GM10248 (cell line): ENCODE results near the gene UNC5B.

Experiments used
- CTCF ChIA-PET: fragments of 300-600 bp; sonication (Branson Sonifier 250); formaldehyde crosslinking; extraction: SDS; loops from one replicate; lab custom pipeline; 2021; ENCODE audit warnings: antibody characterized with exemption; lab: Yijun Ruan, JAX
- POLR2A ChIA-PET: fragments of 350-650 bp; sonication (Branson Sonifier 250); formaldehyde crosslinking; extraction: SDS; loops from one replicate; lab custom pipeline; 2020; ENCODE audit warnings: antibody characterized with exemption; lab: Yijun Ruan, JAX
- DNase-seq: peaks from one replicate; pipeline ENCODE4 v3.0.0; 2012; ENCODE audit errors: extremely low spot score
- TF ChIP-seq, protein P1 (sequence below): IDR thresholded peaks from 2 replicates; pipeline ENCODE4 v1.5.1; 2012; ENCODE audit warnings: mild to moderate bottlenecking, low read depth; ENCODE audit errors: extremely low read depth, missing control alignments, control extremely low read depth

UNC5B gene

DNA sequence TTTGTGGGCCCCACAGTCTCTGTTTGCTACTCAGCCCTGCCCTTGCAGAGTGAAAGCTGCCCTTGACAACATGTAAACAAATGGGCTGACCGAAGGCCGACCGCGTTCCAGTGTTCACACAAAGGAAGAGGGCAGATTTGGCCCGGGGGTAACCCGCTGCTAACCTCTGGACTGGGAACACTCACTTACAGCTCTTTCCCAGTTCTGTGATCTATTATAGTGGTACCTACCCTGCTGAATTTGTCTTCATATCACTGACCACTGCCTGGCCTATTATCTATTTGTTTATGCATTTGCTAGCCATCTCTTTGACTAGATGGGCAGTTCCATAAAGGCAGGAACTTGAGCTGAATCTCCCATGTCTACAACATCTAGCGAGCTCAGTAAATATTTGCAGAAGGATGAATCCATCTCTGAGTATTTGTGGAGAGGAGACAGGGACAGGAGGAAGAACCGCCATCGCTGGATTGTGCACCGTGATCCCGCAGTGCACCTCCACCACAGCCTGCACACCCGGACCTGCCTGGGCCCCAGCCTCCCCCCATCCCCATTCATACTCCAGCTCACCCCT is 121.9 kb downstream of the UNC5B start:
- POLR2A ChIA-PET: no interaction called here
- CTCF ChIA-PET: interaction anchor here (0.8 to 20.2 kb wide), 6 partner anchors 9 to 50 kb away, joined by 3 to 155 read pairs (median 5); partner anchors contain the start of gene SLC29A3
- no peak for DNase-seq
- TF ChIP-seq, protein P1, sequence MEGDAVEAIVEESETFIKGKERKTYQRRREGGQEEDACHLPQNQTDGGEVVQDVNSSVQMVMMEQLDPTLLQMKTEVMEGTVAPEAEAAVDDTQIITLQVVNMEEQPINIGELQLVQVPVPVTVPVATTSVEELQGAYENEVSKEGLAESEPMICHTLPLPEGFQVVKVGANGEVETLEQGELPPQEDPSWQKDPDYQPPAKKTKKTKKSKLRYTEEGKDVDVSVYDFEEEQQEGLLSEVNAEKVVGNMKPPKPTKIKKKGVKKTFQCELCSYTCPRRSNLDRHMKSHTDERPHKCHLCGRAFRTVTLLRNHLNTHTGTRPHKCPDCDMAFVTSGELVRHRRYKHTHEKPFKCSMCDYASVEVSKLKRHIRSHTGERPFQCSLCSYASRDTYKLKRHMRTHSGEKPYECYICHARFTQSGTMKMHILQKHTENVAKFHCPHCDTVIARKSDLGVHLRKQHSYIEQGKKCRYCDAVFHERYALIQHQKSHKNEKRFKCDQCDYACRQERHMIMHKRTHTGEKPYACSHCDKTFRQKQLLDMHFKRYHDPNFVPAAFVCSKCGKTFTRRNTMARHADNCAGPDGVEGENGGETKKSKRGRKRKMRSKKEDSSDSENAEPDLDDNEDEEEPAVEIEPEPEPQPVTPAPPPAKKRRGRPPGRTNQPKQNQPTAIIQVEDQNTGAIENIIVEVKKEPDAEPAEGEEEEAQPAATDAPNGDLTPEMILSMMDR: no peak

DNA sequence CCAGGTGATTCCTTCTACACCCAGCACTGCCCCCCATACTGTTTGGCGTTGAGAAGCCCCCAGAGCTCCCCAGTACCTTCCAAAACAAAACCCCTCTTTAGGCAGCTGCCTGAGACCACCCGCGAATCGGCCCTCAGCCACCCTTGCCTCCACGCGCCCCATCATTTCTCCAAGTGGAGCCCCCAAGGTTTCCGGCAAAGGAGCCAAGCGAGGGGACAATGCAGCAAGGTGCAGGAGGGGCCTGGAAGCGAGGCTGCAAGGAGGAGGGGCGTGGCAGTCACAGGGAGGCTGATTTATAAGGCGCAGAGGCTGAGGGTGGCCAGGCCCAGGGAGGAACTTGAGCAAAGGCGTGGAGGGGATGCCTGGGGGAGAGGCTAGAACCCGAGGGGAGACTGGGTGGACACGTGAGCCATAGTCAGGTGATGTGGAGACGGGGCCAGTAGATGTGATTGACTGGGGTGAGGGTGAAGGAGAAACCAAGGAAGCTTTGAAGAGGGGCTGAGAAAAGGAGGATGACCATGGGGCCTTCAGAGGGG is 122.9 kb downstream of the UNC5B start:
- CTCF ChIA-PET: interaction anchor here (1.5 to 20.2 kb wide), 4 partner anchors 13 to 49 kb away, joined by 3 to 155 read pairs (median 6); partner anchors contain the start of gene SLC29A3
- TF ChIP-seq, protein P1: no peak

DNA sequence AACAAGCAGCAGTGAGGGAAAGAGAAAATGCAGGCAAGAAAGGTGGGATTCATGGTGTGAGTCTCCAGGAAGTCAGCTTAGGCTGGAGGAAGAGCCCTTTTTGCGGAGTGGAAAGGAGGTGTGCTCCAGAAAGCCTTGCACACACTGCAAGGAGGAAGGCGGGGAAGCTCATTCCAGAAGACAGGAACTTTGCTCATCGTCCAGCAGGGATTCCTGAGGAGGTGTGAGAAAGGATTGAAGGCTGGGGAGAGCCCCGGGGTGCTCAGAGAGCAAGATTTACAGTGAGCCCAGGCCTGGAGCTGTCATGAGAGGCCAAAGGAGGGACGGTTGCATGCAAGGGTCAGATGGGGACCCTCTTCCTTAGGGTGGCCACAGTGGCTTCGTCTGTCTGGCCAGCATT is 124.3 kb downstream of the UNC5B start:
- TF ChIP-seq, protein P1: no peak
- DNase-seq: no peak
- CTCF ChIA-PET: interaction anchor here (1.7 to 20.2 kb wide), 5 partner anchors 9 to 19 kb away, joined by 5 to 155 read pairs (median 8); partner anchors contain the start of gene SLC29A3
- POLR2A ChIA-PET: no interaction called here

More for the DNA sequence above, 122.9 kb downstream of the UNC5B start:
- DNase-seq: no peak
- POLR2A ChIA-PET: no interaction called here

DNA sequence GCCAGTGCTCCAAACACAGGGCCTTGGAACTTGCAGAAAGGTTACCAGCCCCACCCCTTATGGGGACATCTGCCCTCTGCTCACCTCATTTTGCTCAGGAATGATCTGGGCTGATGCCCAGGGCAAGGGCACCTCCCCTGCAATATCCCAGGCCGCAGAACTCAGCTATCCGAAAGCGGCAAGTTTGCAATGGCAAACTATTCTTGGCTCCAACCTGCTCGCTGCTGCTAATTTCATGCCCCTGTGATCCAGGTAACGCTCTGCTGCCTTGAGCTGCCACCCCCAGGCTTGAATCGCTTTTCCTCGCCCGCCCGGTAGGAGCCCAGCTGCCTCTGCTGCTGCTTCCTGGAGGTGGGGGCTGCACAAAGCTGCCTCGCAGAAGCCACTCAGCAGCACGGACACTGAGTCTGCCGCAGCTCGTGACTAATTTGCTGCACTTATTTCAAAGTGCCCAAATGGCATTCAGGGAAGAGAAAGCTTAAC is 124.9 kb downstream of the UNC5B start:
- POLR2A ChIA-PET: no interaction called here
- DNase-seq: no peak
- CTCF ChIA-PET: interaction anchor here (1.7 to 20.2 kb wide), 5 partner anchors 10 to 20 kb away, joined by 5 to 155 read pairs (median 8); partner anchors contain the start of gene SLC29A3

DNA sequence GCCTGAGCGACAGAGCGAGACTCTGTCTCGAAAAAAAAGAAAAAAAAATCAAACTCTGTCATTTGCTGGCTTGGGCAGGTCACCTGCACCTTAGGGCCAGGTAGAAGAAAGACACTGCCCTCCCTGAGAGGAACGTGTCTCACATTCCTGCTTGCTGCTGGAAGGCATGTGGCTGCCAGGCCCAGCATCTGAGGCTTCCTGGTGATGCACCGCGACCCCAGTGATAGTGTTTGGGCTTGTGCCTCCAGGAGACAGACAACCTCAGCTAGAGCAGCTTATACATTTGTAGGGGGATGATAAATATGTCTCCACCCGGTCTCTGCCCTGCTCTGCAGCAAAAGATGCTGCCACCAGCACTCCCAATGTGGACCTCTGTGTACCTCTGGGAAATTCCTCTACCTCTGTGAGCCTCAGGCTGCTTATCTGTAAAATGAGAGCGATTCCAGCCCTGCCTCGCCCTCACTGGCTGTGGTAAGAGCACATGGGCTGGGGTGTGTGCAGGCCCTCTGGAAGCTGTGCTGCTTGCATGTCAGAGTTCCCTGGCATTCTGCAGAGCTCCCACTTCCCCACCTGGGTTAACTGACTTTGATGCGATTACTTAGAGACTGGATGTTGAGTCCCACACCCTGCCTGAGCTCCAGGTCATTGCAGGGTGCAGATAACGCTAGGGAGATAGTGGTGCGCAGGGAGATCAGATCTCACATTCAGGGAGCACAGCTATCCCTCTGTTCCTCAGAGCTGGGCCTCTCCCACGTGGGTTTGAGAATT is 126.5 kb downstream of the UNC5B start:
- TF ChIP-seq, protein P1: no peak
- ChIA-PET CTCF (interaction anchor here (0.7 to 20.2 kb wide), 7 partner anchors 9 to 358 kb away, joined by 3 to 155 read pairs (median 4); partner anchors contain the start of gene SLC29A3), POLR2A (interaction anchor here (0.6 kb wide), 1 partner anchor 20 kb away, joined by 7 read pairs; no protein-coding TSS in a partner anchor)
- DNase-seq: no peak

More for the DNA sequence above, 124.9 kb downstream of the UNC5B start:
- TF ChIP-seq, protein P1: no peak
